HEK293T (cell line): ENCODE results near the gene RPL5.

Experiments used
- BHLHE40 ChIP-seq: fragments of 450-650 bp; IDR thresholded peaks from 2 replicates; pipeline ENCODE4 v1.6.1; 2016; ENCODE audit warnings: mild to moderate bottlenecking, moderate library complexity, borderline replicate concordance
- FOXA1 ChIP-seq: fragments of 450-650 bp; IDR thresholded peaks from 2 replicates; pipeline ENCODE4 v1.6.1; 2016; ENCODE audit warnings: mild to moderate bottlenecking
- SP1 ChIP-seq: fragments of 450-650 bp; IDR thresholded peaks from 2 replicates; pipeline ENCODE4 v1.6.1; 2017
- SUZ12 ChIP-seq: fragments of 450-650 bp; IDR thresholded peaks from 2 replicates; pipeline ENCODE4 v1.6.1; 2016; ENCODE audit warnings: mild to moderate bottlenecking
- ZNF384 ChIP-seq: fragments of 450-650 bp; IDR thresholded peaks from 2 replicates; pipeline ENCODE4 v1.6.1; 2016

DNA sequence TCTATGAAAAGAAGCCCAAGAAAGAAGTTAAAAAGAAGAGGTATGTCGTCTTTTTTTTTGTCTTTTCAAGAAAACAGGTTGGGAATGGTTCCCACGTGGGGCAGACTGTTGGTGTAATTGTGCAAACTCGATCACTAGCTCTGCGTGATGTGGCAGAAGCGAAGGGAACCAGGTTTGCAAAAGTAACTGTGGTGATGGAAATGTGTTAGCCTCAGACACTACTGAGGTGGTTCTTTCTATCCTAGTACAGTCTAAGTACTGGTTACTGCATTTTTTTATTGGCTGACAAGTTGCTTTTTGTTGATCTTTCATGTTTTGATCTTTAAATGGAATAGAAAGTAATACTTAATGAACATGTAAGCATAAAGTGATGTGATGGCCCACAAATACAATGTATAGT, 8.8 kb downstream of the RPL5 start:
- TF ChIP-seq ZNF384 (no peak), BHLHE40 (no peak), FOXA1 (no peak), SP1 (no peak), SUZ12 (no peak)
